Endodermal cell (in vitro differentiated cells): Measurements from ENCODE around the gene VPS52. TPM values are rescaled to one million over a fixed set of nuclear protein-coding genes. Genes with fewer than 3 reads are reported as not detected.

Experiments used
- DNase-seq: peaks from one replicate; pipeline ENCODE4 v3.0.0-alpha.2; 2017
- H3K27ac ChIP-seq: 2 replicates; pipeline ENCODE4 v1.5.1; 2013; ENCODE audit warnings: mild to moderate bottlenecking, low read depth, low read length, moderate library complexity
- H3K27me3 ChIP-seq: 2 replicates; pipeline ENCODE4 v1.6.1; 2013; ENCODE audit warnings: mild to moderate bottlenecking, low read length, moderate library complexity; ENCODE audit not compliant: insufficient read depth, control insufficient read depth, poor library complexity, severe bottlenecking
- H3K36me3 ChIP-seq: 2 replicates; pipeline ENCODE4 v1.7.0; 2013; ENCODE audit warnings: mild to moderate bottlenecking, low read length, moderate library complexity; ENCODE audit not compliant: control insufficient read depth, insufficient read depth
- H3K4me1 ChIP-seq: one replicate; pipeline ENCODE4 v1.7.0; 2013; ENCODE audit warnings: low read length; ENCODE audit not compliant: control insufficient read depth, insufficient read depth
- H3K4me3 ChIP-seq: 2 replicates; pipeline ENCODE4 v1.5.1; 2013; ENCODE audit warnings: mild to moderate bottlenecking, low read length, moderate library complexity
- H3K9ac ChIP-seq: 2 replicates; pipeline ENCODE4 v1.6.1; 2013; ENCODE audit warnings: mild to moderate bottlenecking, low read length, moderate library complexity; ENCODE audit not compliant: poor library complexity, severe bottlenecking; ENCODE audit errors: extremely low read depth
- H3K9me3 ChIP-seq: 2 replicates; pipeline ENCODE4 v1.6.1; 2013; ENCODE audit warnings: mild to moderate bottlenecking, low read length, moderate library complexity; ENCODE audit not compliant: control insufficient read depth
- H3K27ac Mint-ChIP-seq: 2 replicates; pipeline ENCODE4 v1.8.0; 2020; ENCODE audit warnings: mixed read lengths
- H3K27me3 Mint-ChIP-seq: 2 replicates; pipeline ENCODE4 v1.8.0; 2021; ENCODE audit warnings: mild to moderate bottlenecking, mixed read lengths; ENCODE audit not compliant: insufficient read depth
- H3K36me3 Mint-ChIP-seq: 2 replicates; pipeline ENCODE4 v1.8.0; 2020; ENCODE audit warnings: low read depth, mixed read lengths
- H3K4me1 Mint-ChIP-seq: 2 replicates; pipeline ENCODE4 v1.8.0; 2020; ENCODE audit warnings: mixed read lengths
- H3K4me3 Mint-ChIP-seq: 2 replicates; pipeline ENCODE4 v1.8.0; 2020; ENCODE audit warnings: mild to moderate bottlenecking, moderate library complexity, mixed read lengths
- H3K9me3 Mint-ChIP-seq: 2 replicates; pipeline ENCODE4 v1.8.0; 2020; ENCODE audit warnings: mild to moderate bottlenecking, mixed read lengths
- CTCF ChIP-seq: fragments of 200-600 bp; sonication (generic); conservative IDR thresholded peaks from 2 replicates; pipeline ENCODE4 v1.5.0; 2021; ENCODE audit warnings: antibody characterized with exemption, mild to moderate bottlenecking
- WGBS, 2 experiments: methylation state at CpG; one replicate each; pipeline versions ENCODE4 v1.1.5 to v1.1.7; 2013; ENCODE audit warnings: missing lambda C conversion rate in 2 of 2, mixed read lengths in 1 of 2; ENCODE audit not compliant: insufficient coverage in 1 of 2, insufficient read length in 1 of 2; 5-methylcytosine and 5-hydroxymethylcytosine counted together
- total RNA-seq, 2 donors: library from RNA; stranded (reverse); fragmentation: NEBNext Ultra II Directional in 1 of 2; extraction: Animal tissue kit (Norgen Biotek cat#: 25700) in 1 of 2; gene quantifications; 2 replicates in 1 of 2; 3 replicates in 1 of 2; pipeline ENCODE4 v1.2.1, GENCODE V29; 2021

The VPS52 gene
- total RNA-seq, 2 donors from 2014 or later, result 51.4 to 63.9 TPM

DNA sequence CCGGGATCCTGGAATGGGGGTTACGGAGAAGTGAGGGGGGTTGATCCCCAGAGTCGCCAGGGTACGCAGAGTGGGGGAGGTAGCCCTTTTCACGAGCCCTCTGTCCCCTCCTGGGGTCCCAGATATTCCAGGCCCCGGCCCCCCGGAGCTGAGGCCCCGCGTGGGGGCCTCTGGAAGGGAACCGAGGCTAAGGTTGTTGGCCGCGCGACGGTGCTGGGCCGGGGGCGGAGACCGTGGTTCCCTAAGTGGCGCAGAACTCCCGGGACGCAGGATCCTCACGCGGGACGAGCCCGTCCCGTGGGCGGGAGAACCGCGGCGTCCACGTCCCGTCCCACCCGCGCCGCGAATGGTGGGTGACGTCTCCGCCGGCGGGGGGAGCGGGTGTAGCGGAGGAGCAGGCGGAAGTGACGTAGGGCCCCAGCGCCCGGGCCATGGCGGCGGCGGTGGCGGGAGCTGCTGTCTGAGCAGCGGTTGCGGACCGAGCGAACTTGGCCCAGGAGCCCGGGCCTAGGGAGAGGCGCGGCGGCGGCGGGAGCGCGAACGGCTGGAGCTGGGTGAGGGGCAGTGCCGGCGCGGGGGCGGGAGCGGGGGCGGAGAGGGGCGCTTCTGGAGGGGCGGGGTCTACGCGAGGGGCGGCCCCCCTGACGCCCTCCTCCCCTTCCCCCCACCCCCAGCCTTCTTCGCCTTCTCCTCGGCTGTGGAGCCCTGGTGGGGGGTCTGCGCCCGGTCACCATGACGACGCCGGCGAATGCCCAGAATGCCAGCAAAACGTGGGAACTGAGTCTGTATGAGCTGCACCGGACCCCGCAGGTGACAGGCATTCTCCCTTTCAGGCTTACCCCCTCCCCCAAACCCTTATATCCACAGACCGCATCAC is 63.3 kb downstream of the VPS52 start, which contains the start of gene RING1:
TSS of gene RING1 (plus strand) at position 410 of the 877 bp plus-strand sequence. CDS start at position 733, 323 bp downstream.
- Histone ChIP-seq H3K36me3 (peaks cover 25% of the 10 kb centered on the region), H3K27me3 (peaks cover 7% of the 10 kb centered on the region), H3K4me3 (peak within 1 kb of the TSS; percentile 92), H3K9me3 (no peaks in the 10 kb centered on the region), H3K4me1 (peaks cover 6% of the 10 kb centered on the region), H3K9ac (peak within 1 kb of the TSS; percentile 92), H3K27ac (peak within 1 kb of the TSS; percentile 89)
- H3K27ac Mint-ChIP-seq, result peak within 1 kb of the TSS; percentile 95
- no peaks in the 10 kb centered on the region for H3K9me3 Mint-ChIP-seq
- 0% methylated on average over 27 to 84 of the region's 86 CpGs for WGBS, 2 experiments
- peaks cover 24% of the 10 kb centered on the region for H3K36me3 Mint-ChIP-seq
- DNase-seq, result peak; percentile 94
- no peak for TF ChIP-seq CTCF
- H3K4me3 Mint-ChIP-seq, result peak within 1 kb of the TSS; percentile 82
- peaks cover 27% of the 10 kb centered on the region for H3K4me1 Mint-ChIP-seq
- peaks cover 40% of the 10 kb centered on the region for H3K27me3 Mint-ChIP-seq

- H3K4me1 ChIP-seq, result peaks cover 6% of the 10 kb centered on the region
- Mint-ChIP-seq H3K4me3 (peak overlapping the region; percentile 82), H3K4me1 (peaks cover 22% of the 10 kb centered on the region), H3K27me3 (peaks cover 34% of the 10 kb centered on the region), H3K36me3 (peaks cover 32% of the 10 kb centered on the region), H3K27ac (peak overlapping the region; percentile 95), H3K9me3 (no peaks in the 10 kb centered on the region)
- no peaks in the 10 kb centered on the region for H3K9me3 ChIP-seq
- H3K27me3 ChIP-seq, result peaks cover 7% of the 10 kb centered on the region
- TF ChIP-seq CTCF, result no peak
- peak; percentile 78 for DNase-seq
- 2 to 10% methylated on average over 3 to 29 of the region's 29 CpGs for WGBS, 2 experiments
- H3K9ac ChIP-seq, result peak overlapping the region; percentile 92
- peak overlapping the region; percentile 89 for H3K27ac ChIP-seq
- H3K36me3 ChIP-seq, result peaks cover 32% of the 10 kb centered on the region
- H3K4me3 ChIP-seq, result peak overlapping the region; percentile 92
These were observed 64.1 kb downstream of the VPS52 start for GRCh38 chr6:33207552-33208090.

DNA sequence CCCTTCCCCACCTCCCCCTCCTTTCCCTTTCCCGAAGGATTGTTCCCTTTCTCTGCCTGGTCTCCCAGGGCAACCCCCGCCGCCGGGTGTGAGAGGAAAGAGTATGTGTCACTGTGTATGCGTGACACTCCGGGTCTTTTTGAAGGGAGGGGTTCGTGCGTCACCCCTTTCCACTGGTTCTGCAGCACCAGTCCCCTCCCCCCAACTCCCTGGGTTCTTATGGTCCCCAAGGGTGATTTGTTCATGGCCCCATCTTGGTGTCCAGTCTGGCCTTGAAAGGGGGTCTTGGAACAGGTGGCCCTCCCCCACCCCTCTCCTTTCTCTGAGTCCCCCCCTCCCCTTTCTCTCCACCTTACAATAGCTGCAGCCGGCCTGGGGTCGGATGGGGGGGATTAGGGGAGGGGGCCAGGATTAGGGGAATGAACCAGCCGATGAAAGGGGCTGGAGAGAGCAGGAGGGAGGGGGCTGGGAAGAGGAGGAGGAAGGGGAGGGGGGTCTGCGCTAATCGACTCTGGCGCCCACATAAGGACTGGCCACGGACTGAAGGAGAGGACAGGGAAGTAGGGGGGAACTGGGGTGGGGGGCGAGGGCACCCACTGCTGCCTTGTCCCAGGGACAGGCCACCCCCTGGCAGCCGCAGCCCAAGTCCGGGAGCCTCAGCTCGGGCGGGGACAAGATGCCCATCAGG is 64.7 kb downstream of the VPS52 start:
- no peak for TF ChIP-seq CTCF
- Mint-ChIP-seq H3K27ac (no peak overlapping the region), H3K27me3 (peaks cover 28% of the 10 kb centered on the region), H3K9me3 (no peaks in the 10 kb centered on the region), H3K4me3 (peak overlapping the region; percentile 82), H3K36me3 (peaks cover 36% of the 10 kb centered on the region), H3K4me1 (peaks cover 25% of the 10 kb centered on the region)
- DNase-seq, result peak; percentile 67
- peaks cover 3% of the 10 kb centered on the region for H3K27me3 ChIP-seq
- H3K9me3 ChIP-seq, result no peaks in the 10 kb centered on the region
- peaks cover 8% of the 10 kb centered on the region for H3K4me1 ChIP-seq
- no peak overlapping the region for H3K9ac ChIP-seq
- peaks cover 38% of the 10 kb centered on the region for H3K36me3 ChIP-seq
- peak overlapping the region; percentile 92 for H3K4me3 ChIP-seq
- peak overlapping the region; percentile 89 for H3K27ac ChIP-seq
- 9 to 17% methylated on average over 7 to 15 of the region's 20 CpGs for WGBS, 2 experiments
